Measurements from ENCODE around the gene ITIH3. TPM values are rescaled to one million over a fixed set of nuclear protein-coding genes. Genes with fewer than 3 reads are reported as not detected.

The ITIH3 gene
- total and polyA plus RNA-seq, 2 of the 4 experiments (the other 2 are of a cell fraction) = 0.72 to 0.94 TPM

DNA sequence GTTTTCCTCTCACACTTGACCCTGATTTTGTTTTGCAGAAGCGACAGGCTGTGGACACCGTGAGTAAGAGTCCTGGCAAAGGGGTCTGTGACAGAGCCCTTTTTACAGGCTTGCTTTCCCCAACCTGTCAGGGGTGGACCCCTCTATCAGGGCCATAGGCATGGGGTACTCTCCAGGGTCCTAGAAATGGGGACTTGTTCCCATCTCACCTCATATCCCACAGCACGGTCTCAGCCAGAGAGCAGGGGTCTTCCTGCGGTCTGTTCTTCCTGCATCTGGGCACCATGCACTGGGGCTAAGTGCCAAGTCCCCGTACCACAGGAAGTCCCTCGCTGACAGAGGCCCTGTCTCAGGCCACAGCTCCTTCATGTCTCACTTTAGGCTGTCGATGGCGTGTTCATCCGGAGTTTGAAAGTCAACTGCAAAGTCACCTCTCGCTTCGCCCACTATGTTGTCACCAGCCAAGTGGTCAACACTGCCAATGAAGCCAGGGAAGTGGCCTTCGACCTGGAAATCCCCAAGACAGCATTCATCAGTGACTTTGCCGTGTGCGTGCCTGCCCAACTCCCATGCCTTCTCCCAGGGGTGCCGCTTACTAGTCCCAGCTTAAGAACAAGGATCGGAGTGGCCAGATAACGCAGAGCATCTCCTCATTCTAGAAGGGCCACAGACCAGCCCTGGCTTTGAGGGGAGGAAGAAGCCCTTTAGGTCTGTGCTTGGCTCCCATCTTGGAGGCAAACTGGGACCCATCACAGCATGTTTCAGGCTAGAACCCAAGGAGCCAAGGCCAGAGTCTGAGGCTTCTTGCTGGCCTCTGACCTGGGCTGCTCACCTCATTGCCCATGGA is 16.4 kb upstream of the ITIH3 start (continued):
- TF ChIP-seq MAZ (IDR thresholded peaks at IDR 0.05; ENCODE audit: borderline replicate concordance, low read depth, low read length) = no peak

- CTCF ChIA-PET = interaction anchor here (0.6 kb wide), 1 partner anchor 114 kb away, joined by 3 read pairs; no protein-coding TSS in a partner anchor
- Histone ChIP-seq H3K14ac (replicated peaks; ENCODE audit: low read depth, low read length) (no peak overlapping the region), H2AK9ac (replicated peaks; ENCODE audit: low read depth, low read length, poor library complexity) (no peak overlapping the region), H3K9me1 (ENCODE audit: insufficient read depth, low read length) (0 out of 2 replicates have a peak, but pooled peaks cover 4% of the 10 kb centered on the region), H2BK5ac (ENCODE audit: low read depth, low read length, poor library complexity, severe bottlenecking) (no peak overlapping the region), H3K4me3 (ENCODE audit: insufficient read depth, low read depth, low read length) (no peak overlapping the region), H4K20me1 (ENCODE audit: insufficient read depth, low read length) (no peaks in the 10 kb centered on the region), H3K27ac (ENCODE audit: insufficient read depth, low read length) (no peak overlapping the region), H2AK5ac (ENCODE audit: low read depth, low read length) (no peak overlapping the region), H3K4me1 (ENCODE audit: control insufficient read depth, insufficient read depth, low read length) (no peaks in the 10 kb centered on the region), H4K5ac (ENCODE audit: low read depth, low read length) (no peak overlapping the region), H2BK120ac (ENCODE audit: low read depth, low read length) (no peak overlapping the region), H3K27me3 (ENCODE audit: control insufficient read depth, insufficient read depth, low read length) (peaks cover 47% of the 10 kb centered on the region; the same call in 1 of the 2 replicates), H3K4me2 (ENCODE audit: low read depth, low read length) (no peak overlapping the region), H3K9me3 (ENCODE audit: control insufficient read depth, insufficient read depth, low read length) (no peaks in the 10 kb centered on the region), H4K8ac (ENCODE audit: low read depth in 2 of 2, low read length in 2 of 2) (no peak overlapping the region), H3K23ac (ENCODE audit: low read depth, low read length) (no peak overlapping the region), H2BK20ac (ENCODE audit: low read depth, low read length) (no peak overlapping the region), H3K79me1 (ENCODE audit: low read depth in 1 of 2, low read length in 2 of 2) (no peaks in the 10 kb centered on the region), H3K36me3 (ENCODE audit: control insufficient read depth, insufficient read depth, low read length) (no peaks in the 10 kb centered on the region), H3K4ac (ENCODE audit: low read depth, low read length) (no peak overlapping the region), H2BK15ac (ENCODE audit: low read depth, low read length) (no peak overlapping the region), H3K18ac (ENCODE audit: low read depth, low read length) (no peak overlapping the region), H4K91ac (ENCODE audit: insufficient read depth, low read depth, low read length) (no peak overlapping the region), H3K56ac (ENCODE audit: extremely low read depth, insufficient read depth, low read length) (no peak overlapping the region), H2AFZ (replicated peaks; ENCODE audit: low read length, poor library complexity) (no peak overlapping the region), H3K9ac (ENCODE audit: low read depth, low read length) (no peak overlapping the region)
- DNase-seq = no peak
- intact Hi-C loops (cut with micrococcal nuclease) = no loop called here
- BruUV-seq (replicated peaks) = no TSS peak
- dilution Hi-C loops (cut with HindIII; ENCODE audit: low sequenced_read_pairs, unreplicated experiment) = no loop called here
- ATAC-seq (ENCODE audit: low read depth) = no peak
- POLR2A ChIA-PET (ENCODE audit: unreplicated experiment) = no interaction called here
- WGBS, 2 experiments (ENCODE audit: extremely low coverage in 2 of 2, insufficient read length in 1 of 2) = 93% methylated on average over 3 of the region's 11 CpGs; no CpG with 5 or more reads in 1 of the 2 experiments
- in situ Hi-C loops (cut with MboI; ENCODE audit: low sequenced_read_pairs) = no loop called here
- TF ChIP-seq BHLHE40 (IDR thresholded peaks at IDR 0.05; ENCODE audit: low read depth, low read length) (no peak), RCOR1 (IDR thresholded peaks at IDR 0.05; ENCODE audit: insufficient replicate concordance, low read length) (no peak), NFE2L2 (IDR thresholded peaks at IDR 0.05; ENCODE audit: low read depth, low read length) (no peak), ELK1 (IDR thresholded peaks at IDR 0.05; ENCODE audit: borderline replicate concordance, low read depth, low read length) (no peak), RFX5 (IDR thresholded peaks at IDR 0.05; ENCODE audit: low read depth, low read length) (no peak), MXI1 (IDR thresholded peaks at IDR 0.05; ENCODE audit: borderline replicate concordance, low read depth, low read length) (no peak), MAZ (IDR thresholded peaks at IDR 0.05; ENCODE audit: borderline replicate concordance, low read depth, low read length) (no peak)
- TF ChIP-seq, protein P1, sequence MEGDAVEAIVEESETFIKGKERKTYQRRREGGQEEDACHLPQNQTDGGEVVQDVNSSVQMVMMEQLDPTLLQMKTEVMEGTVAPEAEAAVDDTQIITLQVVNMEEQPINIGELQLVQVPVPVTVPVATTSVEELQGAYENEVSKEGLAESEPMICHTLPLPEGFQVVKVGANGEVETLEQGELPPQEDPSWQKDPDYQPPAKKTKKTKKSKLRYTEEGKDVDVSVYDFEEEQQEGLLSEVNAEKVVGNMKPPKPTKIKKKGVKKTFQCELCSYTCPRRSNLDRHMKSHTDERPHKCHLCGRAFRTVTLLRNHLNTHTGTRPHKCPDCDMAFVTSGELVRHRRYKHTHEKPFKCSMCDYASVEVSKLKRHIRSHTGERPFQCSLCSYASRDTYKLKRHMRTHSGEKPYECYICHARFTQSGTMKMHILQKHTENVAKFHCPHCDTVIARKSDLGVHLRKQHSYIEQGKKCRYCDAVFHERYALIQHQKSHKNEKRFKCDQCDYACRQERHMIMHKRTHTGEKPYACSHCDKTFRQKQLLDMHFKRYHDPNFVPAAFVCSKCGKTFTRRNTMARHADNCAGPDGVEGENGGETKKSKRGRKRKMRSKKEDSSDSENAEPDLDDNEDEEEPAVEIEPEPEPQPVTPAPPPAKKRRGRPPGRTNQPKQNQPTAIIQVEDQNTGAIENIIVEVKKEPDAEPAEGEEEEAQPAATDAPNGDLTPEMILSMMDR (conservative IDR thresholded peaks at IDR 0.05; ENCODE audit: low read depth, low read length) = no peak
- TF ChIP-seq, protein P2, sequence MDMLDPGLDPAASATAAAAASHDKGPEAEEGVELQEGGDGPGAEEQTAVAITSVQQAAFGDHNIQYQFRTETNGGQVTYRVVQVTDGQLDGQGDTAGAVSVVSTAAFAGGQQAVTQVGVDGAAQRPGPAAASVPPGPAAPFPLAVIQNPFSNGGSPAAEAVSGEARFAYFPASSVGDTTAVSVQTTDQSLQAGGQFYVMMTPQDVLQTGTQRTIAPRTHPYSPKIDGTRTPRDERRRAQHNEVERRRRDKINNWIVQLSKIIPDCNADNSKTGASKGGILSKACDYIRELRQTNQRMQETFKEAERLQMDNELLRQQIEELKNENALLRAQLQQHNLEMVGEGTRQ (IDR thresholded peaks at IDR 0.05; ENCODE audit: low read depth, low read length) = no peak
Observed at GRCh38 chr3:52779011-52779836, 15.4 kb upstream of the ITIH3 start.

Measured in IMR-90 (cell line).